Endothelial cell (in vitro differentiated cells): Measurements from ENCODE around the gene CES4A. TPM values are rescaled to one million over a fixed set of nuclear protein-coding genes. Genes with fewer than 3 reads are reported as not detected.

Source experiments
- DNase-seq: peaks from one replicate; pipeline ENCODE4 v3.0.0; 2021; ENCODE audit warnings: low spot score
- H3K27ac Mint-ChIP-seq: one replicate; pipeline ENCODE4 v1.8.0; 2021; ENCODE audit warnings: mixed read lengths, inconsistent platforms; ENCODE audit not compliant: unreplicated experiment
- H3K27me3 Mint-ChIP-seq: one replicate; pipeline ENCODE4 v1.8.0; 2021; ENCODE audit warnings: mild to moderate bottlenecking, moderate library complexity, mixed read lengths, inconsistent platforms; ENCODE audit not compliant: unreplicated experiment
- H3K36me3 Mint-ChIP-seq: one replicate; pipeline ENCODE4 v1.8.0; 2021; ENCODE audit warnings: mild to moderate bottlenecking, low read depth, mixed read lengths, inconsistent platforms; ENCODE audit not compliant: unreplicated experiment
- H3K4me1 Mint-ChIP-seq: one replicate; pipeline ENCODE4 v1.8.0; 2021; ENCODE audit warnings: mild to moderate bottlenecking, mixed read lengths, inconsistent platforms; ENCODE audit not compliant: unreplicated experiment
- H3K4me3 Mint-ChIP-seq: one replicate; pipeline ENCODE4 v1.8.0; 2021; ENCODE audit warnings: mild to moderate bottlenecking, mixed read lengths, inconsistent platforms; ENCODE audit not compliant: unreplicated experiment
- H3K9me3 Mint-ChIP-seq: one replicate; pipeline ENCODE4 v1.8.0; 2021; ENCODE audit warnings: mixed read lengths, inconsistent platforms; ENCODE audit not compliant: unreplicated experiment
- total RNA-seq: library from RNA; stranded (reverse); fragmentation: NEBNext Ultra II Directional; extraction: Animal tissue kit (Norgen Biotek cat#: 25700); gene quantifications from one replicate; pipeline ENCODE4 v1.2.1, GENCODE V29; 2021; ENCODE audit not compliant: unreplicated experiment
- TF ChIP-seq, protein P1 (sequence below): fragments of 200-600 bp; sonication (generic); IDR thresholded peaks from one replicate; pipeline ENCODE4 v1.5.0; 2021; ENCODE audit warnings: antibody characterized with exemption; ENCODE audit not compliant: unreplicated experiment

The CES4A gene
- total RNA-seq, 1 donor from 2014 or later = 1.1 TPM

DNA sequence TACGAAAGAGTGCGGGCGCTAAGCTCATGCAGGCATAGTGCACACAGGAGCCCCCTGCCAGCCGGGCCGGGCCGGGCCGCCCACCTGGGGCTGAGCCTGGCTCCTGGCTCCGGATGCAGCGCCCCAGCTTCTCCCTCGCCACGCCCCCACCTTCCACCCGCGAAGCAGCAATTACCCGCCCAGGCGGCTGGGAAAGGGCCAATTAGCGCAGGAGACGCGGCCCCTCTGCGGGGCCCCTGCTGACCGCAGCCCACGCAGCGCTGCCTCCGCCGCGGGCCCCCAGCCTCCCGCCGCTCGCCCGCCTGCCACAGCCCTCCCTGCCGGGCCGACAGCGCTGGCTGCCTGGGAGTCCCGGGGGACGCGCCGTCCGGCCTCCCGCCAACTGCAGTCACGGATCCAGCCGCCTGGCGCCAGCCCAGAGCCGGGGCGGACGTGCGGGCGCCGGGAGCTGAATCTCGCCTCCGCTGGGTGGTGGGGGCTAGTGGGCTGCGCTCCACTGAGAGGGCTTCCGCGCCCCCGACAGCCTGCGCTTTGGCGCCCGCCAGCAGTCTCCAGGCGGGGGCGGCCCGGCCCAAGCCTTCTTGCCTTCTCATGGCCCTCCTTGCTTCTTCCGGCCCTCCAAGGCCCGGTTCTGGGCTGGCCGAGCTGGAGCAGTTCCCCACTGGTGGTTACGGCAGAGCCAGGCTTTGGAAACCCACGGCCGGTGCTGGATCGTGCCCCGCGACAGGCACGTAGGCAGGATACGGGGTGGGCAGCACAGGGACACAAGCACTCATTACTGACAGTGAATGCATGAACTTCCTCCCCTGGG, 25.6 kb downstream of the CES4A start:
- peak; percentile 71 for DNase-seq
- Mint-ChIP-seq H3K36me3 (no peaks in the 10 kb centered on the region), H3K27me3 (peaks cover 14% of the 10 kb centered on the region), H3K27ac (no peak overlapping the region), H3K9me3 (no peaks in the 10 kb centered on the region), H3K4me3 (no peak overlapping the region), H3K4me1 (no peaks in the 10 kb centered on the region)
- TF ChIP-seq, protein P1, sequence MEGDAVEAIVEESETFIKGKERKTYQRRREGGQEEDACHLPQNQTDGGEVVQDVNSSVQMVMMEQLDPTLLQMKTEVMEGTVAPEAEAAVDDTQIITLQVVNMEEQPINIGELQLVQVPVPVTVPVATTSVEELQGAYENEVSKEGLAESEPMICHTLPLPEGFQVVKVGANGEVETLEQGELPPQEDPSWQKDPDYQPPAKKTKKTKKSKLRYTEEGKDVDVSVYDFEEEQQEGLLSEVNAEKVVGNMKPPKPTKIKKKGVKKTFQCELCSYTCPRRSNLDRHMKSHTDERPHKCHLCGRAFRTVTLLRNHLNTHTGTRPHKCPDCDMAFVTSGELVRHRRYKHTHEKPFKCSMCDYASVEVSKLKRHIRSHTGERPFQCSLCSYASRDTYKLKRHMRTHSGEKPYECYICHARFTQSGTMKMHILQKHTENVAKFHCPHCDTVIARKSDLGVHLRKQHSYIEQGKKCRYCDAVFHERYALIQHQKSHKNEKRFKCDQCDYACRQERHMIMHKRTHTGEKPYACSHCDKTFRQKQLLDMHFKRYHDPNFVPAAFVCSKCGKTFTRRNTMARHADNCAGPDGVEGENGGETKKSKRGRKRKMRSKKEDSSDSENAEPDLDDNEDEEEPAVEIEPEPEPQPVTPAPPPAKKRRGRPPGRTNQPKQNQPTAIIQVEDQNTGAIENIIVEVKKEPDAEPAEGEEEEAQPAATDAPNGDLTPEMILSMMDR = peak; percentile 13

GRCh38 chr16:67014634-67015312, 26.4 kb downstream of the CES4A start:
- Mint-ChIP-seq H3K36me3 (no peaks in the 10 kb centered on the region), H3K27me3 (peaks cover 14% of the 10 kb centered on the region), H3K27ac (no peak overlapping the region), H3K4me1 (no peaks in the 10 kb centered on the region), H3K9me3 (no peaks in the 10 kb centered on the region), H3K4me3 (no peak overlapping the region)
- TF ChIP-seq, protein P1 = no peak
- DNase-seq = no peak

DNA sequence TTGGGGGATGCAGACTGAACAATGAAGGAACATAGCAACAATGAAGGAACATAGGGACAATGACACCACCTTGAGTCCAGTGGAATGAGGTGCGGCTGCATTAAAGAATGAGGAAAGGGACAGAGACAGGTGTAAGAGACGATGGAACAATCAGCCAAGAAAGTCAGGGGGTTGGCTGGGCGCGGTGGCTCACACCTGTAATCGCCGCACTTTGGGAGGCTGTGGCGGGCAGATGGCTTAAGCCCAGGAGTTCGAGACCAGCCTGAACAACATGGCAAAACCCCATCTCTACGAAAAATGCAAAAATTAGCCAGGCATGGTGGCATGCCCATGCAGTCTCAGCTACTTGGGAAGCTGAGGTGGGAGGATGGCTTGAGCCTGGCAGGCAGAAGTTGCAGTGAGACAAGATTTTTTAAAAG, 26.9 kb downstream of the CES4A start:
- Mint-ChIP-seq H3K4me3 (no peak overlapping the region), H3K27me3 (peaks cover 12% of the 10 kb centered on the region), H3K27ac (no peak overlapping the region), H3K36me3 (no peaks in the 10 kb centered on the region), H3K4me1 (no peaks in the 10 kb centered on the region), H3K9me3 (no peaks in the 10 kb centered on the region)
- DNase-seq = no peak
- TF ChIP-seq, protein P1 = no peak

- TF ChIP-seq, protein P1 = no peak
- Mint-ChIP-seq H3K9me3 (no peaks in the 10 kb centered on the region), H3K4me3 (no peak overlapping the region), H3K4me1 (peaks cover 5% of the 10 kb centered on the region), H3K27me3 (peaks cover 12% of the 10 kb centered on the region), H3K27ac (no peak overlapping the region), H3K36me3 (no peaks in the 10 kb centered on the region)
- no peak for DNase-seq
Measured at GRCh38 chr16:67016143-67016542, 27.8 kb downstream of the CES4A start.
